Mesenteric fat pad (tissue), 1 donor: ENCODE data around the gene PPIH. TPM values are rescaled to one million over a fixed set of nuclear protein-coding genes. Genes with fewer than 3 reads are reported as not detected.

Source experiments
- total RNA-seq: library from RNA; stranded (reverse); fragmentation: NEBNext Ultra II Directional; extraction: Animal tissue kit (Norgen Biotek cat#: 25700); gene quantifications from one replicate; pipeline ENCODE4 v1.2.1, GENCODE V29; 2021
- donor health status: DM: yes; HTN: yes; CAD: no.

PPIH gene
- total RNA-seq, 1 donor from 2014 or later, result 20.8 TPM

Other genes with a start within 250 kb of the PPIH start
- 1.3 TPM for gene ZMYND12, start 202.4 kb upstream of the PPIH start, total RNA-seq
- 49.4 TPM for gene PPCS, start 201.9 kb upstream of the PPIH start, total RNA-seq
- 1.6 TPM for gene CCDC30, start 195.1 kb upstream of the PPIH start, total RNA-seq
- 677 TPM for gene YBX1, start 24.0 kb downstream of the PPIH start, total RNA-seq
- gene CLDN19, start 81.8 kb downstream of the PPIH start, total RNA-seq, result not detected
- gene P3H1, start 108.6 kb downstream of the PPIH start, total RNA-seq, result 29.5 TPM
- gene C1orf50, start 108.8 kb downstream of the PPIH start, total RNA-seq, result 4.3 TPM
- gene TMEM269, start 126.6 kb downstream of the PPIH start, total RNA-seq, result not detected
- 7.3 TPM for gene ERMAP, start 158.7 kb downstream of the PPIH start, total RNA-seq
- 19.1 TPM for gene SVBP, start 159.0 kb downstream of the PPIH start, total RNA-seq
- 4.7 TPM for gene ZNF691, start 188.2 kb downstream of the PPIH start, total RNA-seq